C4-2B (cell line): Measurements from ENCODE around the gene COL15A1.

Source experiments
- H3K27ac ChIP-seq: fragments of 450-650 bp; 2 replicates; pipeline ENCODE4 v1.5.1; 2017
- CTCF ChIP-seq: fragments of 450-650 bp; conservative IDR thresholded peaks from 2 replicates; pipeline ENCODE4 v1.5.1; 2017; ENCODE audit warnings: mild to moderate bottlenecking
- ZFX ChIP-seq: fragments of 450-650 bp; IDR thresholded peaks from 2 replicates; pipeline ENCODE4 v1.6.1; 2017

The COL15A1 gene

GRCh38 chr9:99023831-99024230, 80.1 kb downstream of the COL15A1 start:
- no peak overlapping the region for H3K27ac ChIP-seq
- TF ChIP-seq CTCF: no peak
- no peak for TF ChIP-seq ZFX

GRCh38 chr9:99024959-99025358, 81.3 kb downstream of the COL15A1 start:
- TF ChIP-seq ZFX: no peak
- no peak for TF ChIP-seq CTCF
- H3K27ac ChIP-seq: no peak overlapping the region

GRCh38 chr9:99025616-99026270, 82.0 kb downstream of the COL15A1 start:
- TF ChIP-seq ZFX: no peak
- TF ChIP-seq CTCF: no peak
- no peak overlapping the region for H3K27ac ChIP-seq

GRCh38 chr9:99026271-99026955, 82.7 kb downstream of the COL15A1 start:
- TF ChIP-seq ZFX (no peak), CTCF (no peak)
- H3K27ac ChIP-seq: no peak overlapping the region

- no peak overlapping the region for H3K27ac ChIP-seq
- TF ChIP-seq CTCF (no peak), ZFX (no peak)
Measured at GRCh38 chr9:99026956-99027298, 83.2 kb downstream of the COL15A1 start.

GRCh38 chr9:99027443-99027842, 83.7 kb downstream of the COL15A1 start:
- H3K27ac ChIP-seq: no peak overlapping the region

More at GRCh38 chr9:99027443-99027842, 83.7 kb downstream of the COL15A1 start:
- TF ChIP-seq ZFX: no peak
- no peak for TF ChIP-seq CTCF
